CD4-positive, alpha-beta T cell treated with Interferon alpha-2 for 1 hour (primary cell): ENCODE data around the gene CYLD.

ENCODE experiments used
- DNase-seq, 2 donors: peaks; one replicate each; pipeline ENCODE4 v3.0.0-alpha.2; 2020 to 2022

The CYLD gene

GRCh38 chr16:50848755-50849514 lies 107.0 kb downstream of the CYLD start:
- no peak for DNase-seq
